Fibroblast of lung (primary cell): ENCODE results near the gene SLC12A4.

ENCODE experiments used
- CTCF ChIP-seq, 2 donors: IDR thresholded peaks in 1 of 2; conservative IDR thresholded peaks in 1 of 2; 1 replicate in 1 of 2; 2 replicates in 1 of 2; pipeline ENCODE4 v1.5.1; 2011 to 2012; ENCODE audit warnings: low read length in 2 of 2, control low read depth in 1 of 2, inconsistent platforms in 1 of 2, low read depth in 1 of 2, mild to moderate bottlenecking in 1 of 2
- EZH2 ChIP-seq: IDR thresholded peaks from 2 replicates; pipeline ENCODE4 v1.5.1; 2012; ENCODE audit warnings: low read length, control low read depth, mild to moderate bottlenecking; ENCODE audit errors: missing control alignments

GRCh38 chr16:68005786-68006286 lies 37.4 kb upstream of the SLC12A4 start:
- TF ChIP-seq CTCF (conservative IDR thresholded peaks at IDR 0.05 in 1 of 2, IDR thresholded peaks at IDR 0.05 in 1 of 2; ENCODE audit: low read depth in 1 of 2, low read length in 2 of 2): no peak
- TF ChIP-seq EZH2: no peak
